MM.1S (cell line): ENCODE results near the gene COL5A1.

Experiments
- CTCF ChIP-seq: fragments of 300-600 bp; sonication (generic); IDR thresholded peaks from 2 replicates; pipeline ENCODE4 v1.5.1; 2016; ENCODE audit warnings: antibody characterized with exemption, low read length, mixed read lengths
- EZH2phosphoT487 ChIP-seq: fragments of 300-600 bp; sonication (generic); IDR thresholded peaks from 2 replicates; pipeline ENCODE4 v1.6.1; 2018; ENCODE audit warnings: antibody characterized with exemption, low read length

GRCh38 chr9:134702291-134702690 lies 60.7 kb downstream of the COL5A1 start:
- no peak for TF ChIP-seq CTCF
- no peak for TF ChIP-seq EZH2phosphoT487
